Superior temporal gyrus (tissue), 1 donor: ENCODE results near the gene ARPIN.

ENCODE experiments used
- DNase-seq: peaks from one replicate; pipeline ENCODE4 v3.0.0-alpha.2; 2016; ENCODE audit errors: extremely low spot score

Gene ARPIN

GRCh38 chr15:89845305-89845893, 67.4 kb downstream of the ARPIN start:
- no peak for DNase-seq
